Stimulated activated CD8-positive, alpha-beta memory T cell treated with anti-CD3 and anti-CD28 coated beads, Interleukin-12 subunit alpha, Interleukin-12 subunit beta, amount 100 ng/mL, for 24 hours (primary cell): ENCODE measurements around the gene ZNF778.
"Not testable (repeated sequence)": the region's sequence is repeated elsewhere in the genome, so short reads cannot be mapped to it uniquely, and the experiment has no call there.

Source experiments
- DNase-seq: peaks from one replicate; pipeline ENCODE4 v3.0.0-alpha.2; 2020; ENCODE audit errors: extremely low read depth

The ZNF778 gene

DNA sequence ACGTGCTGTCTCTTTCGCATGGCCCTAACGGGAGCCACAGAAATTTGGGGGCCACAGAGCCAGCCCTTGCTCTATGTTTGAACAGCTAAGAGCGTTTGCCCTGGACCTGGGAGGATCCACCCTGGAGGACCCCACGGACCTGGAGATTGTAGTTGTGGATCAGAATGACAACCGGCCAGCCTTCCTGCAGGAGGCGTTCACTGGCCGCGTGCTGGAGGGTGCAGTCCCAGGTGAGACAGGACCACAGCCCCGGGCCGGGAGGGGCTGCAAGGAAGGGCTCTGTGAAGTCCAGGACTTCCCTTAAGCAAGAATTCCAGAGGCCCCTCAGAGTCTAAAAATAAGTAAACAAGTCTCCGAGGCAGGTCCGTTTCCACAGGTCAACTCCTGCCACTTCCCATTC lies 34.0 kb upstream of the ZNF778 start:
- no peak for DNase-seq

DNA sequence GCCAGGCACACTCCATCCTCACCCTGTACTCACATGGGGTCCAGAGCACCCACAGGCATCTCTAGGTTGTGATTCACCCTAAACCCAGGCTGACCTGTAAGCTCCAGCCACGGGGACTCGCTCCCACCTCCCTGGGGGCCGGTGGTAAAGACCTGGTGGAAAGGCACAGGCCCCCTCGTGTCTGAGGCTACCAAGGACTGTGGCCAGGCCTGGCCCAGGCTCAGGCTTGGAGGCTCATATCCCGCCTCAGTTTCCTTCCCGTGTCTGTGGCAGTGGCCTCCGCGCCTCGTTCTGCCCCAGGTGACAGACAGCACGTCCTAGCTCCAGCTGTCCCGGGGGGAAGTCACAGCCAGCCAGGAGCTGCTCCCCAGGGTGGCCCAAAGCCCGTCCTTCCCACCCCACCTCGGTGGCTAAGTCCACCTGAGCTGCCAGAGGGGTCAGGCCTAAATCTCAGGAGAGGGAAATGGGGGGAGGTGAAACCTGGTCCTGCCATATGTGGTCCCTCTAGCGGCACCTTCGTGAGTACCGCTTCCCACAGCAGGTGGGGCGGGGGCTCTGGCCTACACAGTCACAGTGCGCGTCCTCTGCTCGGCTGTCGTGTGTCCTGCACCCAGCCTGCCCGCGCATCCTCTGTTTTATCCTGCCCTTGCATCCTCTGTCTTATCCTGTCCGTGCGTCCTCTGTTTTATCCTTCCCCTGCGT lies 33.4 kb upstream of the ZNF778 start:
- no peak for DNase-seq

DNA sequence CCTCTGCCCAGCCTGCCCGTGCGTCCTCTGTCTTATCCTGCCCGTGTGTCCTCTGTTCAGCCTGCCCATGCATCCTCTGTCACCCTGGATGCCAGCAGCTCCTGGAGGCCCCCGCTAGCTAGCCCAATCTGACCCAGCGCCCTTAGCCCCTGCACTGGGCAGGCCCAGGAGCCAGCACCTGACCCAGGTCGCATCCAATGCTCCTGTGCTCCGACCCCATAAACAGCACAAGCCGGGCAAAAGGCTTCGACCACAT lies 32.9 kb upstream of the ZNF778 start:
- DNase-seq, result no peak

DNA sequence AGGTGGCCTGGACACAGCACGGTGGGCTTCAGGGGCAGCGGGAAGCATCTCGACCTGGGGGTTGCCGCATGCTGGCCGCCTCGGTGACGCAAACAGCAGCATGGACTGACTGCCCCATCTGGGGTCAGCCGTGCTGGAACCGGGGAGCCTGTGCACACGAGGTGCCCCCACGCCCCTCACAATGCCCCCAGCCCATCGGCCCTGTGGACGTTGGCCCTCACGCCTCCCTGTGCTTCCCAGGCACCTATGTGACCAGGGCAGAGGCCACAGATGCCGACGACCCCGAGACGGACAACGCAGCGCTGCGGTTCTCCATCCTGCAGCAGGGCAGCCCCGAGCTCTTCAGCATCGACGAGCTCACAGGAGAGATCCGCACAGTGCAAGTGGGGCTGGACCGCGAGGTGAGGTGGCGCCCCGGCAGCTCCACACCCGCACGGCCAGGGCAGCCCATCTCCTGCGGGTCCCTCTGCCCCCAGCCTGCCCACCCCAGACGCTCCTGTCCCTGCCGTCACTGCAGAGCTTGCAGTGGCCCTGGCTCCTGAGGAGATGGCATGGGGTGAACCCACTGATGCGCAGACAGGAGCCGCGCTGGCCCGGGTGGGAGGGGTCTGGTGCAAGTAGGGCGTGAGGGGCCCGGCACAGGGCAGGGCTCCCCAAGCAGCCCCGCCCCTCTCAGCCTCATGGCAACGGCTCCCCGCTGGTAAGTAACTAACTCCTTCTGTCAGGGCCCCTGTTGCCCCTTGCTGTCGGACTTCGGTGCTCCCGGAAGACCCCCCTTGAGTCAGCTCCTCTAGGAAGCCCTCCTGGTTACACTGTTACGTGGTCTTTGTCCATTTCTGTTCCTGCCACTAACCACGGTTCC lies 32.3 kb upstream of the ZNF778 start:
- no peak for DNase-seq

DNA sequence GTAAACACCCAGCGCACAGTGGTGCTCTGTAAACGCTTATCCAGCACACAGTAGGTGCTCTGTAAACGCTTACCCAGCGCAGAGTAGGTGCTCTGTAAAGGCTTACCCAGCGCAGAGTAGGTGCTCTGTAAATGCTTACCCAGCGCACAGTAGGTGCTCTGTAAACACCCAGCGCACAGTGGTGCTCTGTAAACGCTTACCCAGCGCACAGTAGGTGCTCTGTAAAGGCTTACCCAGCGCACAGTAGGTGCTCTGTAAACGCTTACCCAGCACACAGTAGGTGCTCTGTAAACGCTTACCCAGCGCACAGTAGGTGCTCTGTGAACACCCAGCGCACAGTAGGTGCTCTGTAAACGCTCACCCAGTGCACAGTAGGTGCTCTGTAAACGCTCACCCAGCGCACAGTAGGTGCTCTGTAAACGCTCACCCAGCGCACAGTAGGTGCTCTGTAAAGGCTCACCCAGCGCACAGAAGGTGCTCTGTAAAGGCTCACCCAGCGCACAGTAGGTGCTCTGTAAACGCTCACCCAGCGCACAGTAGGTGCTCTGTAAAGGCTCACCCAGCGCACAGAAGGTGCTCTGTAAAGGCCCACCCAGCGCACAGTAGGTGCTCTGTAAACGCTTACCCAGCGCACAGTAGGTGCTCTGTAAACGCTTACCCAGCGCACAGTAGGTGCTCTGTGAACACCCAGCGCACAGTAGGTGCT lies 31.5 kb upstream of the ZNF778 start:
- DNase-seq, result not testable (repeated sequence)

DNA sequence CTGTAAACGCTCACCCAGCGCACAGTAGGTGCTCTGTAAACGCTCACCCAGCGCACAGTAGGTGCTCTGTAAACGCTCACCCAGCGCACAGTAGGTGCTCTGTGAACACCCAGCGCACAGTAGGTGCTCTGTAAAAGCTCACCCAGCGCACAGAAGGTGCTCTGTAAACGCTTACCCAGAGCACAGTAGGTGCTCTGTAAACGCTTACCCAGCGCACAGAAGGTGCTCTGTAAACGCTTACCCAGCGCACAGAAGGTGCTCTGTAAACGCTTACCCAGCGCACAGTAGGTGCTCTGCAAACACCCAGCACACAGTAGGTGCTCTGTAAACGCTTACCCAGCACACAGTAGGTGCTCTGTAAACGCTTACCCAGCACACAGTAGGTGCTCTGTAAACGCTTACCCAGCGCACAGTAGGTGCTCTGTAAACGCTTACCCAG lies 30.9 kb upstream of the ZNF778 start:
- DNase-seq, result not testable (repeated sequence)

DNA sequence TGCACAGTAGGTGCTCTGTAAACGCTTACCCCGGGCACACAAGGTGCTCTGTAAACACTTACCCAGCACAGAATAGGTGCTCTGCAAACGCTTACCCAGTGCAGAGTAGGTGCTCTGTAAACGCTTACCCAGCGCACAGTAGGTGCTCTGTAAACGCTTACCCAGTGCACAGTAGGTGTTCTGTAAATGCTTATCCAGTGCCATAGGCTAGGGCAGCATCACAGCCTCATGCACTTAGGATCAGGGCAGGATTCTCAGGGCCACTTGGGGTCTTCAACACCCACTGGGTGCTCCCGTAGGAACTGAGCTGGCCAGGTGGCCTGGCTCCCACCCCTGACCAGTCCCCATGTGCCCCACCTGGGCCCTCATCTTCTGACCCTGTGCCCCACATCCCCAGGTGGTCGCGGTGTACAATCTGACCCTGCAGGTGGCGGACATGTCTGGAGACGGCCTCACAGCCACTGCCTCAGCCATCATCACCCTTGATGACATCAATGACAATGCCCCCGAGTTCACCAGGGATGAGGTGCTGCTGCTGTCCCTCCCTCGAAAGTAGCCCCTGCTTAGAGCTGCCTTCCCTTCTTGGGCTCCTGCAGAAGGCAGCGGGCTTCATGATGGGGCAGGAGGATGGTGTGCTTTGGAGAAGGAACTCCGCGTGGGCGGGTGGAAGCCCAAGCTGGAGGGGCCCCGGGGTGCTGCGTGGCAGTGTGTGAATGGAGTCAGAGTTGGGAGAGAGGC lies 30.3 kb upstream of the ZNF778 start:
- DNase-seq, result no peak

DNA sequence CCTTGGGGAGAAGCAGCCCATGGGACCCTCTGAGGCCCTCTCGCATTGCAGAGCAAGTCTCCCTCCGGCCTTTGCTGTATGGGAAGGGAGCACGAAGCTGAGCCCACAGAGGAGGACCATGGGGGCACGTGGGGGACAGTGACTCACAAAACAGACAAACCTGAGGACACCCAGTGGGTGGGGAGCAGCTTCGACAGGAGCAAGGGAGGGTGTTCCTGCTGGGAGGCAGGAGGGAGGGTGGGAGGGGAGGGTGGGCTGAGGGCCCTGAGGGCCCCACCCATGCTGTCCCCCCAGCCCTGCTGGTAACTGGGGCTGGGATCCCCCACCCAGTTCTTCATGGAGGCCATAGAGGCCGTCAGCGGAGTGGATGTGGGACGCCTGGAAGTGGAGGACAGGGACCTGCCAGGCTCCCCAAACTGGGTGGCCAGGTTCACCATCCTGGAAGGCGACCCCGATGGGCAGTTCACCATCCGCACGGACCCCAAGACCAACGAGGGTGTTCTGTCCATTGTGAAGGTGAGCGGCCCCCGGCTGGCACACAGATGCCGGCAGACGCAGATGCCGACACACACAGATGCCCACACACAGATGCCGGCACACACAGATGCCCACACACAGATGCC lies 29.6 kb upstream of the ZNF778 start:
- DNase-seq, result no peak

DNA sequence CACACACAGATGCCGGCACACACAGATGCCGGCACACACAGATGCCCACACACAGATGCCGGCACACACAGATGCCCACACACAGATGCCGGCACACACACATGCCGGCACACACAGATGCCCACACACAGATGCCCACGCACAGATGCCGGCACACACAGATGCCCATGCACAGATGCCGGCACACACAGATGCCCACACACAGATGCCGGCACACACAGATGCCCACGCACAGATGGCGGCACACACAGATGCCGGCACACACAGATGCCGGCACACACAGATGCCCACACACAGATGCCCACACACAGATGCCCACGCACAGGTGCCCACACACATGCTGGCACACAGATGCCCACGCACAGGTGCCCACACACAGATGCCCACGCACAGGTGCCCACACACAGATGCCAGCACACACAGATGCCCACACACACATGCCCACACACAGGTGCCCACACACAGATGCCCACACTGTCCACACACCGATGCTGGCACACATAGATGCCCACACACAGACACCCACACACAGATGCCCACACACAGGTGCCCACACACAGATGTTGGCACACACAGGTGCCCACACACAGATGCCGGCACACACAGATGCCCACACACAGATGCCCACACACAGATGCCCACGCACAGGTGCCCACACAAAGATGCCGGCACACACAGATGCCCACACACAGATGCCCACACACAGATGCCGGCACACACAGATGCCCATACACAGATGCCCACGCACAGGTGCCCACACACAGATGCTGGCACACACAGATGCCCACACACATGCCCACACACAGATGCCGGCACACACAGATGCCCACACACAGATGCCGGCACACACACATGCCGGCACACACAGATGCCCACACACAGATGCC lies 28.8 kb upstream of the ZNF778 start:
- not testable (repeated sequence) for DNase-seq

DNA sequence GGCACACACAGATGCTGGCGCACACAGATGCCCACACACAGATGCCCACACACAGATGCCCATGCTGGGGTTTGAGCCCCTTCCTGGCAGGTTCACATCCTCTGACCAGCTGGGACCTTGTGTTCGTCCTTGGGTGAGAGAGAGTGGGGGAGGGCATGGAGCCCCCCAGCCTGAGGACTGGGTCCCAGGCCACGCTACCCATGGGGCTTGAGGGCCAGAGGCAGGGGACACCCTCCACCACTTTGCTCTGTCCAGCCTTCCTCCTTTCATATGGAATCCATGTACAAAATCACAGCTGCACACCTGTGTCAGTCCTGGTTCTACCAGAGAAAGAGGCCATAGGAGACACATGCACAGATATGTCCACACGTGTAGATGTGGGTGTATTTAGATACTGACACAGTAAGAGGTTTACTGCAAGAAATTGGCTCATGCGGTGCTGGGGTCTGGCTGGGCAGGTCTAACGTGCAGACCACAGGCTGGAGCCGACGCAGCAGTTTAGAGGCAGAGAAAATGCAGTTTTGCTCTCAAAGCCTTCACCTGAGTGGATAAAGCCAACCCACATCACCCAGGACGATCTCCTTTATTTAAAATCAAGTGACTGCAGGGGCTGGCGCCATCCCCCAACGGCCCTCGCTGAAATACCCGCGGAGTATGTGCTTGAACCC lies 28.0 kb upstream of the ZNF778 start:
- DNase-seq, result no peak

DNA sequence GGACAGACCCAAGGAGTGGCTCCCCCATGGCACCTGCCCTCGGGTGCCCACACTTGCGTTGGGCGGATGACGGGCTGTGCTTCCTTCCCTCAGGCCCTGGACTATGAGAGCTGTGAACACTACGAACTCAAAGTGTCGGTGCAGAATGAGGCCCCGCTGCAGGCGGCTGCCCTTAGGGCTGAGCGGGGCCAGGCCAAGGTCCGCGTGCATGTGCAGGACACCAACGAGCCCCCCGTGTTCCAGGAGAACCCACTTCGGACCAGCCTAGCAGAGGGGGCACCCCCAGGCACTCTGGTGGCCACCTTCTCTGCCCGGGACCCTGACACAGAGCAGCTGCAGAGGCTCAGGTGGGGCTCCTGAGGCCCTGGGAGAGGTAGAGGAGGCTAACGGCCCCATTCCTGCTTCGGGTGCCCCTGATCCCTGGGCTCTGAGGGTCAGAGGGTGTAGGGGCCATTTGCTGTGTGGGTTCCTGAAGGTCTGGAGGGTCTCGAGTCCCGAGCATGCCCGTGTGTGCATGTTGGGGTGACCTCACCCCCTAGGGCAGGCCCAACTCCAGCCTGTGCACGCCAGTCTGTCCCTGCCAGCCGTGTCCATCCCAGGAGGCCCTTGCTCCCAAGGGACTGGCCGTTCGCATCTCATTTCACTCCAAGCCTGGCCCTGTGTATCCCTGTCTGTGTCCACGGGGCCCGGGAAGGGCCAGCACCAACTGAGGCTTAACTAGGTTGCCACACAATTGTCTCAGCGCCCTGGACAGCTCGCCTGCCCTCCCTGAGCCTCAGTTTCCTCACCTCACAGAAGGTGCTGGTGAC lies 27.1 kb upstream of the ZNF778 start:
- DNase-seq, result no peak

DNA sequence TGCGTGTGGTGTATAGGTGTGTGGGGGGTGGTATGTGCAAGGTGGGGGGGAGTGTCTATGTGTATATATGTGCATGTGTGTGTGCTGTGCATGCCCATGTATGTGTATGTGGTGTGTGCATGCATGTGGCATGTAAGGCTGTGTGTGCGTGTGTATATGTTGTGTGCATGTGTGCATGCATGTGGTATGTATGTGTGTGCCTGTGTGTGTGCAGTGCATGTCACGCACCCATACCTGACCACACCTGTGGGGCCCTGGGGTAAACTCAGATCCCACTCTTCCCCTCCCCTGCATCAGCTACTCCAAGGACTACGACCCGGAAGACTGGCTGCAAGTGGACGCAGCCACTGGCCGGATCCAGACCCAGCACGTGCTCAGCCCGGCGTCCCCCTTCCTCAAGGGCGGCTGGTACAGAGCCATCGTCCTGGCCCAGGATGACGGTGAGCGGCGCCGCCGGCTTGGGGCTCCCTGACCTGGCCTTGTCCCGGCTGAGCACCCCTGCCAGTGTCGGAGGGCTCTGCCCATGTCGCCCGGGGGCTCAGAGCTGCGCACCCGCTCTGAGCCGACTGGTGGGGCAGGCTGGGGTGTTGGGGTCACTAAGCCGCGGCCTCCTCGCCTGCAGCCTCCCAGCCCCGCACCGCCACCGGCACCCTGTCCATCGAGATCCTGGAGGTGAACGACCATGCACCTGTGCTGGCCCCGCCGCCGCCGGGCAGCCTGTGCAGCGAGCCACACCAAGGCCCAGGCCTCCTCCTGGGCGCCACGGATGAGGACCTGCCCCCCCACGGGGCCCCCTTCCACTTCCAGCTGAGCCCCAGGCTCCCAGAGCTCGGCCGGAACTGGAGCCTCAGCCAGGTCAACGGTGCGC lies 26.2 kb upstream of the ZNF778 start:
- DNase-seq, result no peak

DNA sequence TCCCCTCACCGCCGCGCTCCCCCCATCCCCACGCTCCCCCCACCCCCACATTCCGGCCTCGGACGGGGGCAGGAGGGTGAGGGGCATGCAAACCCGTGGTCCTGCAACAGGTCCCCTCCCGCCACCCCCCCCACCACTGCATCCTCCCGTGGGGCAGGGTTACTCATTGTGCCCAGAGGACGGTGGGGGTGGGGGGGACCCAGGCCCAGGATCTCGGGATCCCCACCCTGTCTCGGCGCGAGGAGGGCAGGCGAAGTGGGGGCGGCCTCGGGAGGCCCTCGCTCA lies 25.7 kb upstream of the ZNF778 start:
- no peak for DNase-seq

DNA sequence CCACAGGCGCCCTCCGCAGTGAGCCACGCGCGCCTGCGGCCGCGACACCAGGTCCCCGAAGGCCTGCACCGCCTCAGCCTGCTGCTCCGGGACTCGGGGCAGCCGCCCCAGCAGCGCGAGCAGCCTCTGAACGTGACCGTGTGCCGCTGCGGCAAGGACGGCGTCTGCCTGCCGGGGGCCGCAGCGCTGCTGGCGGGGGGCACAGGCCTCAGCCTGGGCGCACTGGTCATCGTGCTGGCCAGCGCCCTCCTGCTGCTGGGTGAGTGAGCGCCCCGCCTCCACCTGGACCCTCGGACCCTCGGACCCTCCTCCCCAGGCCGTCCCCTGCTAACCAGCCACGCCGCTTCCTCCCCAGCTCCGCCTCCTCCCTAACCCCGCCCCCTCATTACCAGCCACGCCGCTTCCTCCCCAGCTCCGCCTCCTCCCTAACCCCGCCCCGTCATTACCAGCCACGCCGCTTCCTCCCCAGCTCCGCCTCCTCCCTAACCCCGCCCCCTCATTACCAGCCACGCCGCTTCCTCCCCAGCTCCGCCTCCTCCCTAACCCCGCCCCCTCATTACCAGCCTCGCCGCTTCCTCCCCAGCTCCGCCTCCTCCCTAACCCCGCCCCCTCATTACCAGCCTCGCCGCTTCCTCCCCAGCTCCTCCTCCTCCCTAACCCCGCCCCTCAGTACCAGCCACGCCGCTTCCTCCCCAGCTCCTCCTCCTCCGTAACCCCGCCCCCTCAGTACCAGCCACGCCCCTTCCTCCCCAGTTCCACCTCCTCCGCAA lies 25.1 kb upstream of the ZNF778 start:
- not testable (repeated sequence) for DNase-seq

DNA sequence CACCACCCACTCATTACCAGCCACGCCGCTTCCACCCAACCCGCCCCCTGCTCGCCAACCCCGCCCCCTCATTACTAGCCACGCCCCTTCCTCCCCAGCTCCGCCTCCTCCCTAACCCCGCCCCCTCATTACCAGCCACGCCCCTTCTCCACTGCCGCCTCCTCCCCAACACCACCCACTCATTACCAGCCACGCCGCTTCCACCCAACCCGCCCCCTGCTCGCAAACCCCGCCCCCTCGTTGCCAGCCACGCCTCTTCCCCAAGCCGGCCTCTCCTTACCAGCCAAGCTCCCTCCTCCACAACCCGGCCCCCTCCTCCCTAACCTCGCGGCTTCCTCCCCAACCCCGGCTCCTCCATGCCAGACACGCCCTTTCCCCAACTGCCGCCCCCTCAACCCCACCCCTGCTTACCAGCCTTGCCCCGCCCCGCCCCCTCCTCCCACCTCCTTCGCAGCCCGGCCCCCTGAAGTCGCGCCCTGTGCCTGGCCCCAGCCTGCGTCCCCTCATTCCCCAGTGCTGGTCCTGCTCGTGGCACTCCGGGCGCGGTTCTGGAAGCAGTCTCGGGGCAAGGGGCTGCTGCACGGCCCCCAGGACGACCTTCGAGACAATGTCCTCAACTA lies 24.4 kb upstream of the ZNF778 start:
- DNase-seq, result no peak

DNA sequence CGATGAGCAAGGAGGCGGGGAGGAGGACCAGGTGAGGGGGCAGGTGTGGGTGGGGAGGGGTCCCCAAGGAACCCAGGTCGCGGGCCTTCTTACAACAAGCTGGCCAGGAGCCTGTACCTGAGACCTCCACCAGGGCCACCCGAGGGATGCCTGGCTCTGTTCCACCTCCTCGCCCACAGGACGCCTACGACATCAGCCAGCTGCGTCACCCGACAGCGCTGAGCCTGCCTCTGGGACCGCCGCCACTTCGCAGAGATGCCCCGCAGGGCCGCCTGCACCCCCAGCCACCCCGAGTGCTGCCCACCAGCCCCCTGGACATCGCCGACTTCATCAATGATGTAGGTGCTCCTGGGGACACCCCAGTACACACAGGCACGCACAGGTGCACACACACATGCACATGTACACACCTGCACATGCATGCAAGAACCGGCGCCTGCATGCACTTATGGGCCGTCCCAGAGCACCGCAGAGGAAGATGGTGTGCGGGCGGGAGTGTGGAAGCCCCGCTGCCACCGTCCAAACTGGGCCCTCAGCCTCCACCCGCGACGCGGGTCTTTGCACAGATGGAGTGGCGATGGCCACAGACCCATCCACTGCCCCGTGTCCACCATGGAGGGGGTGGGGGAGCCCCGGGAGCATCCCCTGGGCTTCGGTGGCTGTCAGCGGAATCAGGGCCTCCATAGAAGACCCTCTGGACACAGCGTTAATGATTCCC lies 23.8 kb upstream of the ZNF778 start:
- no peak for DNase-seq
